C4-2B (cell line): ENCODE results near the gene LDB2.

Source experiments
- H3K27ac ChIP-seq: fragments of 450-650 bp; 2 replicates; pipeline ENCODE4 v1.5.1; 2017
- ZFX ChIP-seq: fragments of 450-650 bp; IDR thresholded peaks from 2 replicates; pipeline ENCODE4 v1.6.1; 2017
- TF ChIP-seq, protein P1 (sequence below): fragments of 450-650 bp; conservative IDR thresholded peaks from 2 replicates; pipeline ENCODE4 v1.5.1; 2017; ENCODE audit warnings: mild to moderate bottlenecking

Gene LDB2

DNA sequence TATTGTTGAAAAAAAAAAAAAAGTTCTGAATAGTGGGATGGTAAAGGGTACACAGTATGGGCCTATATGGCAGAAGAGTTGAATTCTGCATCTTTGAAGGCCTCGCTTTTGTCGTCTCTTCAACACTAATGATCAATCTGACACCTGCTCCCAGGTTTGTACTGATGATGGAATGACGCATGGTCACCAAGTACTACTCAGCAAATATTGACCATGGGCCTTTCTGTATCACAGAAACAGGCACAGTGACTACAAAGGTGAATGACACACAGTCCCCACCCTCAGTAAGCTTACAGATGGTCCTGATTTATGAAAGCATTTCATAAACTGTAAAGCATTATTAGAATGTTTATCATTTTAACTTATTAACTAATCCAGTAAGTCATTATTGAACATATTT is 152.6 kb downstream of the LDB2 start:
- H3K27ac ChIP-seq = no peak overlapping the region
- TF ChIP-seq ZFX = no peak

DNA sequence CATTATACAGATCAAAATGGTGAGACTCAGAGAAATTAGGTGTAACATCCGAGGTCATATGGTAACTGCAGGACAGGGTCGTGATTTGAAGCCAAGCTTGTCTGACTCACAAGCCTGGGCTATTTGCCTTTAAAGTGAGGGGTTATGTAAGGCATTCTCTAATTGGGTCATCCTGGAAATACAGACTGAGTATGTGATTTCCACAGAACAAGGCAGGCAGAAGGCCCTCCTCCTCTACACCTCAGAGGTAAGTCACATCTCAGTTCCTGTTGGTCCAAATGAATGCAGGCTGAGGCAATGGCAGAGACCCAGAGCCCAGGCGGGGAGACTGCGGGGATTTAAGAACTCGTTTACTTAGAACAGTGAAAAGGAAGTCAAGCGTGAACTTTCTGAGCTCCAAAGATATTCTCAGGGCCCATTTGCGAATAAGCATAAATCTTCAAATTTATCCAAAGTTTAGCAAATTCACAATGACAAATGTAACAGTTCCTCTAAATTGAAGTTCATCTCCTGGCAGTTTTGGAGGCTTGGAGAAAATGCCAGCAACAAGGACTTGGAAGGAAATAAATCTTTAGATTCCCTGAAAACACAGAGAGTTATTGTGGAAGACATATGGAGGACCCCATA is 153.3 kb downstream of the LDB2 start:
- TF ChIP-seq, protein P1, sequence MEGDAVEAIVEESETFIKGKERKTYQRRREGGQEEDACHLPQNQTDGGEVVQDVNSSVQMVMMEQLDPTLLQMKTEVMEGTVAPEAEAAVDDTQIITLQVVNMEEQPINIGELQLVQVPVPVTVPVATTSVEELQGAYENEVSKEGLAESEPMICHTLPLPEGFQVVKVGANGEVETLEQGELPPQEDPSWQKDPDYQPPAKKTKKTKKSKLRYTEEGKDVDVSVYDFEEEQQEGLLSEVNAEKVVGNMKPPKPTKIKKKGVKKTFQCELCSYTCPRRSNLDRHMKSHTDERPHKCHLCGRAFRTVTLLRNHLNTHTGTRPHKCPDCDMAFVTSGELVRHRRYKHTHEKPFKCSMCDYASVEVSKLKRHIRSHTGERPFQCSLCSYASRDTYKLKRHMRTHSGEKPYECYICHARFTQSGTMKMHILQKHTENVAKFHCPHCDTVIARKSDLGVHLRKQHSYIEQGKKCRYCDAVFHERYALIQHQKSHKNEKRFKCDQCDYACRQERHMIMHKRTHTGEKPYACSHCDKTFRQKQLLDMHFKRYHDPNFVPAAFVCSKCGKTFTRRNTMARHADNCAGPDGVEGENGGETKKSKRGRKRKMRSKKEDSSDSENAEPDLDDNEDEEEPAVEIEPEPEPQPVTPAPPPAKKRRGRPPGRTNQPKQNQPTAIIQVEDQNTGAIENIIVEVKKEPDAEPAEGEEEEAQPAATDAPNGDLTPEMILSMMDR = no peak
- TF ChIP-seq ZFX = no peak
- no peak overlapping the region for H3K27ac ChIP-seq

DNA sequence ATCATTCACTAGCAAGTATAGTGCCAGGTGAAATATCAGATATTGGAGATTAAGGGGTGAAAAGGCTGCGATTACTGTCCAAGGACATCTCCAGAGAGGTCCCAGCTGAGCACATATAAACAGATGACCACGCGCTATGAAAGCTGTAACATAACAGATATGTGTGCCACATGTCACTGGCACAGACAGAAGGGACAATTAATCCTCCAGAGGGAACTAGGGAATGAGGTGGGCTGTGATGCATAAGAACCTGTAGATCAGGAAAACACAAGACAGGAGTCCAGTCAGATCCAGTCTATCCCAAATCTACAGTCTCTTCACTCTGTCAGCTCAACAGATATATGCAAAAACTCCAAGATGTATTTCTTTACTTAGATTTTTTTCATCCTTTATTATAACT is 157.2 kb downstream of the LDB2 start:
- no peak overlapping the region for H3K27ac ChIP-seq
- TF ChIP-seq, protein P1 = no peak
- TF ChIP-seq ZFX = no peak

DNA sequence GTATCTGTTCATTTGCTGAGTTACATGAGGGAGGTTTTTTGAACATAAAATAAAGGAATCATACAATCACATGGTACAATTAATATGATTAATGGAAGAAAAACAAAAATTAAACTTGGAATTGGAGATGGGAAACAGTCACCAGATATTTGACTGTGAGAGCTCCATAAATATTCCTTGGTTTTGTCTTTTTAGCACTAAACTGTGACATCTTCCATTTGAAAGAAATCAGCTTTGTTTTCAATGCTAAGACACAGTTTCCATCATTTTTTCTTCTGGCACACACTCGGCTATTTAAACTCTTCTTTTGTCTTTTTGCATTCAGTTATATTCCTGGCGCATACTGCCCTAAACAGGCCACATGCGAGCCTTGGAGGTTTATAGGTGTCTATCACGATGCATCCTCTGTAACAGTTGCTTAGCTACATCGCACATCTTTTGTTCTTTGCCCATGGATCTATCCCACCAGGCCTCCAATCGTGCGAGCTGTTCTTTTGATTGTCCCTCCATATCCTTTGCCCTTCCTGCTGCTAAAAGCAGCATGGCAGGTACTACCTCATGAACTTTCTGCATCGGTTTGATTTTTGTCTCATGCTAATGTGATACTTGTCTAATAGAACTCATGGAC is 158.3 kb downstream of the LDB2 start:
- no peak for TF ChIP-seq ZFX
- TF ChIP-seq, protein P1 = no peak
- H3K27ac ChIP-seq = no peak overlapping the region

DNA sequence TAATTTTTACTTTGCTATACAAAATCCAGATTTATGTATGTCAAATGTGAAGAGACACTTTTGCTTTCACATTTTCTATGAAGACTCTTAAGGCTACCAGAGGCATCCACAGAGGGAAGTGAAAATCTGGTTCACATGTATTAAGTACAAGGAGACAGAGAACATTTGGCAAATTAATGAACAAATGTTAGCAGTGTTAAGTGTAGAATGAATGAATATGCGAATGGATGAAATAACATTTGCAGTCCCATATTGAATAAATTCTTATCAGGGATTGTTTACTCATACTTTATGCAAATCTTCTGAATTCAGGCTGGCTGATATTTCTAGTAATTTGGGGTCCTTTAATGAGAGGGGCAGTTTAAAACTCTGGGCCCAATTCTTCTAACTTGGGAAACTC is 159.9 kb downstream of the LDB2 start:
- H3K27ac ChIP-seq = no peak overlapping the region
- no peak for TF ChIP-seq ZFX
- TF ChIP-seq, protein P1 = no peak

DNA sequence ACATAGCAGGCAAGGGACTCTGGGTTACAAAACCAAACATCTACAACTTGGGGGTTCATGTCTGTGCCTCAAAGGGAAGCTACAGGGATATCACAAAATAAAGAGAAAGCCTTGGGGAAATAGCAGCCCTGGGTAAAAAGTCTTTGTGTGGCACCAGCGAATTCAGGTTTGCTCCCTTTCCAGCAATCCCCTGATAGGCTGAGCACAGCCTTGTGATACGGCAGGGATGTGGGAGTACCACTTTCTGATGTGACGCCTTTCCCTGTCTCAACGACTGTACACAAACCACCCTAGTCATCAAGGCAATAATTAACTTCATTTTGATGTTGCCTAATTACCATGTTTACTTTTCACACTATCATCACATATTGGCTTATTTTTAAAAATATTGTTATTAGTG is 164.9 kb downstream of the LDB2 start:
- TF ChIP-seq, protein P1 = no peak
- no peak for TF ChIP-seq ZFX
- H3K27ac ChIP-seq = no peak overlapping the region

DNA sequence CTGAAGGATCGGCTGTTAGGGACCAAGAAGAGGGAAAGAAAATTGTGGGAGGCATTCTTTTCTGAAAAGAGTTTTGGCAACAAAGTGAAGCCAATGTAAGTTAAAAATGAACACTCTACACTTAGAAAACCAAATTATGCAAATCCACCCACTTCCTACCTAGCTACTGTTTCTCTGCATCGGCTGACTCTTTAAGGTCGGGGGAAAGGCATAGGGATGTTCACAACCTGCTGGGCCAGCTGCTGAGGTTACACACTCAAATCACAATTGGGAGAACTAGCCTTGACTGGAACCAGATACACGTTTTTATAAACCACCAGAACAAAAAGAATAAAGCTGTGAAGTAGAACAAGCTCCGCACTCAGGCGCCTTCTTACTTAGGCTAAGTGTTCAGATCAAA is 165.7 kb downstream of the LDB2 start:
- no peak for TF ChIP-seq ZFX
- TF ChIP-seq, protein P1 = no peak
- no peak overlapping the region for H3K27ac ChIP-seq

DNA sequence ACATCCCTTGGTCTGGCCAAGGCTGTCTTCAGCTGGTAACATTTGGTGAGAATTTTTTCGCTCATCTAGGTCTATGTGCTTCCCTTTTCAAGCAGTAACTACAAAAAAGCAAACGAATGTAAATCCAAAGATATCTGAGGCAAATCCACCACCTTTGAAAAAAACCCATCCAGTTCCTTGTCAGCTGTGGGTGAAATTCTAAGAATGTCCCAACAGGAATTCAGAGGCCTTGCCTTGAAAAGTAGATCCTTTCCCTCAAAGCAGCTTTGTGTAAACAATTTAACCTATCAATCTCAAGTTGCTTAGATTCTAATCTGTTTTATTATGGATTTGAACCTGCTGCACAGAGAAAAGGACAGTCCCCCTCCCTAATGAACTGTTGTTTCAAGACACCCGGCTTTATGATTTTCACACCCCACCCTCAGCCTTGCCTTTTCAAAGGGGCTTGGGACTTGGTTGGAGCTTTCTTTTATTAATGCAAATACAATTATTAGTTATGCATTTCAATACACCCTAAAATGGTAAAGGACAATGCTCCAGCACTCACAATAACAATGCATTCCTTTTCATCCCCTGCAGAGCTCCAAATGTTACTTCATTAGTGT is 166.6 kb downstream of the LDB2 start:
- H3K27ac ChIP-seq = no peak overlapping the region
- TF ChIP-seq, protein P1 = no peak
- no peak for TF ChIP-seq ZFX
